GM12872 (cell line): ENCODE data around the gene ENTPD6.

Experiments used
- CTCF ChIP-seq: IDR thresholded peaks from 3 replicates; pipeline ENCODE4 v1.5.1; 2011; ENCODE audit warnings: low read depth, mild to moderate bottlenecking, low read length, moderate library complexity; ENCODE audit not compliant: insufficient read depth

Gene ENTPD6

GRCh38 chr20:25193843-25194242 is 1.7 kb upstream of the ENTPD6 start:
- no peak for TF ChIP-seq CTCF

GRCh38 chr20:25194333-25194972 is 1.1 kb upstream of the ENTPD6 start:
- TF ChIP-seq CTCF: no peak

DNA sequence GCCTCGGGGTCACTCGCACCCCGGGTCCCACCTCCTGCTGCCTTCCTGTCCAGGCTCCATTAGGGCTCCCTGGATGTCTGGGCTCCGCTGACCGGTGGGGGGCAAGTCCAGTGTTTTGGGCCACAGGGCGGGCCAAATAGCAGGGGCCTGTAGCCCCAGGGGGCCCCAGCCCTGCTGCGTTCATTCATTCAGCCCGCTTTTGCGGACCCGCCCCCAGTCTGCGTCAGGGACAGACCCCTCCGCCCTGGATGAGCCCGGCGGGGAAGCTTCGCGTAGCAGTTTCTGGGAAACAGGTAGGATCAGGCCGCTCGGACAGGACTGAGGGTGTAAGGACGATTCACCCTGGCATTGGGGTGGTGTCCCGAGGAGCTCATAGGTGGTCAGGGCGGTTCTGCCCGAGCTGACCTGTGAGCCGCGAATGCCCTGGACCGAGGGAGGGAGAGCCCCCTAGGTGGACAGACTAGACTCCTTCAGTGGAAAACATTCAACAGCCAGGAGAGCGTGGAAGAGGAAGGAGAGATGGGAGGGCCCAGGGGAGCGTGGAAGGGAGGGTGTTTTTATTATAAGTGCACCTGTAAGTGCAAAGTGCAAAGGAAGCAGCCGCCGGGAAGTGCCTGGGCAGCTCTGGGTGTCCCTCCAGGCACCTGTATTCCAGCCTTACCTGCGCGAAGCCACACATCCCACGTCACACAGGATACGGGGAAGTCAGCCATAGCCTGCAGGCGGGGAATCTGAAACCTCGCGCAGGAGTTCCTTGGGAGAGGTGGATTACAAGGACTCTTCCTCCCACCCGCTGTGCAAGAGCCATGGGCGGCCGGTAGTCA is 662 bp downstream of the ENTPD6 start:
- TF ChIP-seq CTCF: no peak

DNA sequence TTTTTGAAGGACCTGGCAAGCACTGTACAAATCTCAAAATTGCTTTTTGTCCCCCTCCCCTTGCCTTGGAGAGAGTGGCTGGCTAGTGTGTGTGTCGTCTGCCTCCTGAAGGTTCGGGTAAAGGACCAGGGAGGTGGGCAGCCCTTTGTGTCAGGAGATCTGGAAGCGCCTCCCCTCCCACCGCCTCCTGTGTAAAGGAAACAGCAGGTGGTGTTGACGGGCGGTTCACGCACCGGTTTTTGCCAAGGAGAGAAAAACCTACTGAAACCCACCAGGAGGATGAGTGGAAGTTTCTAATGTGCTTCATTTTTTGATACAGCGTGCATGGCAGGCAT is 1.2 kb downstream of the ENTPD6 start:
- TF ChIP-seq CTCF: no peak

GRCh38 chr20:25197183-25197869 is 1.8 kb downstream of the ENTPD6 start:
- no peak for TF ChIP-seq CTCF

DNA sequence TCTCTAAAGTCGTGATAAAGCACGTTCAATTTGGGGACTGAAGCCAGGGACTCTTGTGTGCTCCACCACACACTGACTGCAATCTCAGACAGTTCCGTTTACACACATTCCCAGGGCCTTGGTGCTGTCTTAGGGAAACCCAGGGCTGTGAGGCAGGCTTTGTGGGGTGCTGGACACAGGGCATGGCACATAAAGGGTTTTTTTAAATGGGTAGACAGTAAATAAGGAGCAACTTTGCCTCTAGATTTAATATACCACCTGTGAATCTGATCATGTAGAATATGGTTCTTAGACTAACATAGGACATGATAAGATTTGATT is 2.3 kb downstream of the ENTPD6 start:
- TF ChIP-seq CTCF: no peak

DNA sequence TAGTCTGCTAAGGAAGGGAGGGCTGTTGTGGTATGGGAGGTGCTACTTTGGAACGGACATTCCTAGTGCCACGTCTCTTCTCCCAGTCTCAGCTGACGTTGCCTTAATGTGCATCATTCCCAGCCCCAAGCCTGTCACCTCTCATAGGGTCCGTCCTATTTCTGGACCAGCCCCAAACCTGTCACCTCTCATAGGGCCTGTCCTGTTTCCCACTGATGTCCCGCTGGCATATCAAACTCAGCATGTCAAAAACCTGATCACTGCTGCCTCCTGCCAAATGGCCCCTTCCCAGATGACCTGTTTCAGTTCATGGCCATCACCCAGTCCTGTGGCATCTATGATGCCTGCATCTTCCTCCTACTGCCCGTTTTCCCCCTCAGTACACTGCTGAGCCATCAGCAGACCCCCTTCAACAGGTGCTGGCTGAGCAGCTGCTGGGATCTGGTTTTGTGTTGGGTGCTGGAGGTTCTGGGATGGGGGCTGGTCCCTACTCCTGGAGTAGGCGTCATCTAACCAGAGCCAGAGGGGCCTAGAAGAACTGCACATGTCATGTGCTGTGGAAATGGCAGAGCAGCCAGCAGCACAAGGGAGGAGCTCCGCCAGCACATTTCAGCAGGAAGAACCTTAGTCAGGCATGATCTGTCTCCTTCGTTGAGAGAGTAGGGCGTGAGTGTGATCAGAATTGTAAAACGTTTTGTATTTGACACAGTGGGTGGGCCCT is 3.3 kb downstream of the ENTPD6 start:
- no peak for TF ChIP-seq CTCF
